ENCODE results near the gene CASQ2.

The CASQ2 gene

GRCh38 chr1:115757856-115758255 is 10.7 kb downstream of the CASQ2 start:
- Mint-ChIP-seq H3K4me3 (no peak overlapping the region), H3K9me3 (no peaks in the 10 kb centered on the region), H3K27me3 (peaks cover 1% of the 10 kb centered on the region), H3K4me1 (no peaks in the 10 kb centered on the region), H3K36me3 (no peaks in the 10 kb centered on the region), H3K27ac (no peak overlapping the region)

DNA sequence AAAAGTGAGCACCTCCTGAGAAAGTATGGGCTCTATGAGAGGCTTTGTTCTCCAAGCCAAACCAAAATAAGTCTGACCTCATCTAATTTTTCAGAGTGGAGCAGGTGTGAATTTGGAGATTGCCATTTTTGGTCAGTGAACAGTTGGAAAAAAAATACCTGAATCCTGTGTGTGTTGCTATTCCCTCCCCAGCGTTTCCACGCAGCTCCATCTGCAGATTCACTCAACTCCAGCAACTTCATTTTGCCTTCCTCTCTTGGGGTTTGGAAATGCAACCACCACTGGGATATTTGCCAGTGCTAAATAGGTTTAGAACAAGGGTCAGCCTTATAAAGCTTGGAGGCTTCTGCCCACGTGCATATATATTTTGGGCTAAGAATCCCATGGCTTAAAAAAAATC is 11.2 kb downstream of the CASQ2 start:
- H3K27me3 Mint-ChIP-seq = peaks cover 5% of the 10 kb centered on the region
- H3K36me3 Mint-ChIP-seq = no peaks in the 10 kb centered on the region
- no peaks in the 10 kb centered on the region for H3K9me3 Mint-ChIP-seq
- no peak overlapping the region for H3K27ac Mint-ChIP-seq
- H3K4me1 Mint-ChIP-seq = no peaks in the 10 kb centered on the region
- H3K4me3 Mint-ChIP-seq = no peak overlapping the region

GRCh38 chr1:115755456-115756370 is 12.8 kb downstream of the CASQ2 start:
- Mint-ChIP-seq H3K9me3 (no peaks in the 10 kb centered on the region), H3K36me3 (no peaks in the 10 kb centered on the region), H3K4me1 (no peaks in the 10 kb centered on the region), H3K27ac (no peak overlapping the region), H3K4me3 (no peak overlapping the region), H3K27me3 (peaks cover 8% of the 10 kb centered on the region)

DNA sequence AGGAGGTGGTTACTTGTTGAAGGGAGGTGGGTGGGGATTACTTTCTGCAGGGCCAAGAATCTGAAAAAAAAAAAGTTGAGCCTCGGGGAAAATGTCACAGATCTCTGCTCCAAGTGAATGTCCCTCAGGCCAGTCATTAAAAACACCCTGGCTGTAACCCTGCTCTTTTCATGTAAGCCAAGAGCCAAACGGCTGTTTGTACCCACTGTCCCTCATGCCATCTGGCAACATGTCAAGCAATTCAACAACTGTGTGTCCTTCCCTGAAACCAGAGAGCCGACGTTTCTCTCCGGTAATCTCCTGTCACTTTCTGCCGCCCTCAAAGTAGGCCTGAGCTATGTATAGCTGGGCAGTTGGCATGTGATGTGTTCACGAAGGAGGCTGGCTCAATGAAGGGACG is 14.7 kb downstream of the CASQ2 start:
- H3K4me1 Mint-ChIP-seq = no peaks in the 10 kb centered on the region
- no peaks in the 10 kb centered on the region for H3K9me3 Mint-ChIP-seq
- no peaks in the 10 kb centered on the region for H3K36me3 Mint-ChIP-seq
- no peak overlapping the region for H3K4me3 Mint-ChIP-seq
- H3K27ac Mint-ChIP-seq = no peak overlapping the region
- peaks cover 12% of the 10 kb centered on the region for H3K27me3 Mint-ChIP-seq

- H3K4me1 Mint-ChIP-seq = no peaks in the 10 kb centered on the region
- peaks cover 12% of the 10 kb centered on the region for H3K27me3 Mint-ChIP-seq
- no peaks in the 10 kb centered on the region for H3K9me3 Mint-ChIP-seq
- H3K27ac Mint-ChIP-seq = no peak overlapping the region
- H3K4me3 Mint-ChIP-seq = no peak overlapping the region
- no peaks in the 10 kb centered on the region for H3K36me3 Mint-ChIP-seq
Measured at GRCh38 chr1:115753361-115753760, 15.2 kb downstream of the CASQ2 start.

DNA sequence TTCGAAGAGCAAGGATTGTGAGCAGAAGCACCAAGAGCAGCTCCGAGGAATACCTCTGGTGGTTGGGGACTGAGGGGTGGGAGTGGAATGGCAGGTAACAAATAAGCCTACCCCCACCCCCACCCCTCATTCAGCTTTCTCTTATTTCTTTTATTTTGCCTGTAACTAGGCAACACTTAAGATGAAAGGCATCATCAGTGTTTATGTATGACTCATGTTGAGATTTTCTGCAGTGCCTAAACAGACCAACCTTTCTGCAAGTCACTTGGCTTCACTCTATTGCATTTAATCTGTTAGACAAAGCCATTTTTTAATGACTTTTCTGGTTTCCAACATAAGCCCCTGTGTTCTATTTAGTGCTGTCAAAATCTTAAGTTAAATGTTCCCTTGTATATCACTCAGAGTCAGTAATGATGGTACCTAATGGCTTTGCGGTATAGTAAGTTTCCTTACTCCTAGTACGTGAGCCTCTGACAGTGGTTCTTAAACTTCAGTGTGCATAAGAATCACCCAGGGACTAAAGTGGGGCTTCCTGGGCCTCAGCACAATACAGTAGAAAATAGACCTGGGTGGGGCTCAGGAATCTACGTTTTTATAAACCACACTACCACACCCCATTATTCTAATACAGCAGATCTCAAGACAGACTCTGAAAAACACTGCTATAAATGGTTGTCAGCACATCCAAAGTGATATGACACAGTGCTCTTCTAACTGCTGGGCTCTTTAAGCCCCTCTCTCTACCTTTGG is 19.9 kb downstream of the CASQ2 start:
- no peaks in the 10 kb centered on the region for H3K4me1 Mint-ChIP-seq
- no peak overlapping the region for H3K27ac Mint-ChIP-seq
- no peaks in the 10 kb centered on the region for H3K9me3 Mint-ChIP-seq
- no peak overlapping the region for H3K4me3 Mint-ChIP-seq
- H3K27me3 Mint-ChIP-seq = peaks cover 15% of the 10 kb centered on the region
- no peaks in the 10 kb centered on the region for H3K36me3 Mint-ChIP-seq

- H3K9me3 Mint-ChIP-seq = no peaks in the 10 kb centered on the region
- peaks cover 11% of the 10 kb centered on the region for H3K27me3 Mint-ChIP-seq
- no peaks in the 10 kb centered on the region for H3K4me1 Mint-ChIP-seq
- no peaks in the 10 kb centered on the region for H3K36me3 Mint-ChIP-seq
- H3K4me3 Mint-ChIP-seq = no peak overlapping the region
- no peak overlapping the region for H3K27ac Mint-ChIP-seq
Measured at GRCh38 chr1:115746021-115746690, 22.4 kb downstream of the CASQ2 start.

- Mint-ChIP-seq H3K9me3 (no peaks in the 10 kb centered on the region), H3K27me3 (peaks cover 6% of the 10 kb centered on the region), H3K4me3 (no peak overlapping the region), H3K4me1 (no peaks in the 10 kb centered on the region), H3K36me3 (no peaks in the 10 kb centered on the region), H3K27ac (no peak overlapping the region)
Measured at GRCh38 chr1:115744646-115745275, 23.8 kb downstream of the CASQ2 start.

DNA sequence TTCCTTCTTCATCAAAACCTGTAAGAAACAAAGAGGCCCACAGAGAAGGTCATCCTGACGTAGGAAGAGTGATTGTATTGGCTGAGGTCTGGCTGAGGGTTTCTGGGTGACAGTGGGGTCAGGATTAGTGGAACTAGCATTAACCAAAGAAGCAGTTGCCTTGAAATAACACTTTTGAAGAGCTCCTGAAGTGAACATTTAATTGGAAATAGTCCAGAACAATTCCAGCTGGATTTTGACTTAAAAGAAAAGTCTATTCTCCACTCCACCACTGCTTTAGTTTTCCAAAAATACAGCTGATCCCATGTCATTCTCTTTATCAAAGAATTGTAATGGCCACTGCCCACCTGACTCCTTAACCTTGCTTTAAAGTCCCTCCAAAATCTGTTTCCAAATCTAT is 27.7 kb downstream of the CASQ2 start:
- Mint-ChIP-seq H3K4me3 (no peak overlapping the region), H3K27me3 (peaks cover 3% of the 10 kb centered on the region), H3K27ac (no peak overlapping the region), H3K9me3 (no peaks in the 10 kb centered on the region), H3K4me1 (no peaks in the 10 kb centered on the region), H3K36me3 (no peaks in the 10 kb centered on the region)

DNA sequence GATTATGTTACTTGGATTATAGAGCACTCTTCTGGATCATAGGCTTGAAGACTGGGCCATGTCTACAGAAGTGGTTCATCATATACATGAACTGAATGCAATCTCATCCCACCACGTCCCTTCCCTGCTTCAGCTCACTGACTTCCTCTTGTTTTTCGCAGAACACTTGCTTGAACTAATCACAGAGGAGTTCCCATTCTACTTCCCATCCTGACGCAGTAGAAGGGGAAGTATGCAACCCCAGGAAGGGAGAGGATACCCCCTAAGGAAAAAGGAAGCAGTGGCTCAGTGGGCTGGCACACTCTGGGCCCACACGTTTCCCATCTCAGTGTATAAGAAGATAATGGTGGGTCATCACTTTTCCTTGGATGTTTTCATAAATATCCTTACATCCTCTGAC is 36.2 kb downstream of the CASQ2 start:
- Mint-ChIP-seq H3K9me3 (no peaks in the 10 kb centered on the region), H3K4me3 (no peak overlapping the region), H3K27ac (no peak overlapping the region), H3K36me3 (no peaks in the 10 kb centered on the region), H3K27me3 (peaks cover 6% of the 10 kb centered on the region), H3K4me1 (no peaks in the 10 kb centered on the region)

GRCh38 chr1:115729756-115730155 is 38.8 kb downstream of the CASQ2 start:
- no peak overlapping the region for H3K4me3 Mint-ChIP-seq
- H3K27ac Mint-ChIP-seq = no peak overlapping the region
- peaks cover 5% of the 10 kb centered on the region for H3K27me3 Mint-ChIP-seq
- H3K36me3 Mint-ChIP-seq = no peaks in the 10 kb centered on the region
- H3K4me1 Mint-ChIP-seq = no peaks in the 10 kb centered on the region
- no peaks in the 10 kb centered on the region for H3K9me3 Mint-ChIP-seq

- Mint-ChIP-seq H3K36me3 (no peaks in the 10 kb centered on the region), H3K4me3 (no peak overlapping the region), H3K9me3 (no peaks in the 10 kb centered on the region), H3K4me1 (no peaks in the 10 kb centered on the region), H3K27me3 (peaks cover 6% of the 10 kb centered on the region), H3K27ac (no peak overlapping the region)
Measured at GRCh38 chr1:115728341-115728740, 40.2 kb downstream of the CASQ2 start.

- H3K27ac Mint-ChIP-seq = no peak overlapping the region
- no peak overlapping the region for H3K4me3 Mint-ChIP-seq
- H3K9me3 Mint-ChIP-seq = no peaks in the 10 kb centered on the region
- H3K27me3 Mint-ChIP-seq = peaks cover 2% of the 10 kb centered on the region
- no peaks in the 10 kb centered on the region for H3K4me1 Mint-ChIP-seq
- H3K36me3 Mint-ChIP-seq = no peaks in the 10 kb centered on the region
Measured at GRCh38 chr1:115727706-115728249, 40.7 kb downstream of the CASQ2 start.

DNA sequence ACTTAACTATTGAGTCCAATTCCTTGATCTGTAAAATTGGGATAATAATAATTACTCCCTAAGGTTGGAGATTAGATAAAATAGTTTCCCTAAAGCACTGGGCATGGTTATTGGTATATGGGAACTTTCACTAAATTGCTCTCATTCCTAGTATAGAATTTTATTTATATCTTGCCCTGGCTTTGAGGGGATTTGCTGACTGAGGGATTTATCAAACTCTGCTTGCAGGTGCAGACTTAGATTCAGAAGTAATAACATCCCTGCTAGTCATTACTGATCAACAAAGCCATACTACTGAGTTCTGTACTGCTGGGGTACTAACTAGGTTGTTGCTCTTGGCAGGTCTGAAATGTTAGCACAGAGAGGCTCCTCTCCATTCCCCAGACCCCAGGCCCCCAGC is 41.9 kb downstream of the CASQ2 start:
- Mint-ChIP-seq H3K36me3 (no peaks in the 10 kb centered on the region), H3K27ac (no peak overlapping the region), H3K9me3 (no peaks in the 10 kb centered on the region), H3K4me3 (no peak overlapping the region), H3K4me1 (no peaks in the 10 kb centered on the region), H3K27me3 (peaks cover 2% of the 10 kb centered on the region)

GRCh38 chr1:115726161-115726560 is 42.4 kb downstream of the CASQ2 start:
- H3K36me3 Mint-ChIP-seq = no peaks in the 10 kb centered on the region
- H3K4me1 Mint-ChIP-seq = no peaks in the 10 kb centered on the region
- no peak overlapping the region for H3K4me3 Mint-ChIP-seq
- H3K27ac Mint-ChIP-seq = no peak overlapping the region
- H3K9me3 Mint-ChIP-seq = no peaks in the 10 kb centered on the region
- H3K27me3 Mint-ChIP-seq = peaks cover 2% of the 10 kb centered on the region
